Measurements from ENCODE around the gene CCM2. TPM values are rescaled to one million over a fixed set of nuclear protein-coding genes. Genes with fewer than 3 reads are reported as not detected.

CCM2 gene
- total and polyA plus RNA-seq, 2 experiments from 2014 or later: 24.9 to 40.1 TPM

GRCh38 chr7:44955733-44956132, 44.3 kb upstream of the CCM2 start:
- no peak for TF ChIP-seq NANOG (IDR thresholded peaks at IDR 0.05; ENCODE audit: borderline replicate concordance)
- no peak for TF ChIP-seq JUNB (IDR thresholded peaks at IDR 0.05; ENCODE audit: unreplicated experiment)
- no peak for TF ChIP-seq EZH2 (IDR thresholded peaks at IDR 0.05; ENCODE audit: low read depth, unreplicated experiment)
- TF ChIP-seq ZNF462 (CRISPR knock-in tag; IDR thresholded peaks at IDR 0.05): no peak
- TF ChIP-seq ZNF331 (CRISPR knock-in tag; IDR thresholded peaks at IDR 0.05; ENCODE audit: low read depth): no peak
- no peak for TF ChIP-seq CTCF (conservative IDR thresholded peaks at IDR 0.05; ENCODE audit: low read depth in 2 of 2)
- no peak for TF ChIP-seq REST (IDR thresholded peaks at IDR 0.05; ENCODE audit: unreplicated experiment)
- TF ChIP-seq ZNF114 (CRISPR knock-in tag; IDR thresholded peaks at IDR 0.05): no peak
- no peak for TF ChIP-seq ETS1 (IDR thresholded peaks at IDR 0.05)
- no peak for TF ChIP-seq EZH2phosphoT487 (IDR thresholded peaks at IDR 0.05; ENCODE audit: unreplicated experiment)
- TF ChIP-seq POLR2AphosphoS5 (IDR thresholded peaks at IDR 0.05; ENCODE audit: low read depth): no peak
- TF ChIP-seq STAT1 (IDR thresholded peaks at IDR 0.05; ENCODE audit: unreplicated experiment): no peak
- no peak for TF ChIP-seq CREB1 (CRISPR knock-in tag; IDR thresholded peaks at IDR 0.05; ENCODE audit: low read depth)
- Histone ChIP-seq H4K20me1 (replicated peaks; ENCODE audit: insufficient read depth) (no peaks in the 10 kb centered on the region), H3K9me2 (ENCODE audit: insufficient read depth) (no peaks in the 10 kb centered on the region), H3F3A (replicated peaks; ENCODE audit: low read depth) (no peaks in the 10 kb centered on the region), H3K4me2 (no peak overlapping the region), H3K4me1 (ENCODE audit: insufficient read depth) (no peaks in the 10 kb centered on the region), H2AFZ (no peak overlapping the region), H3K36me3 (ENCODE audit: insufficient read depth) (no peaks in the 10 kb centered on the region), H3K4me3 (no peak overlapping the region), H3K27me3 (ENCODE audit: insufficient read depth) (no peaks in the 10 kb centered on the region), H3K79me2 (replicated peaks; ENCODE audit: insufficient read depth) (no peaks in the 10 kb centered on the region), H3K27ac (ENCODE audit: low read depth) (no peak overlapping the region)
- peaks cover 3% of the 10 kb centered on the region; the same call in 2 of the 3 replicates for H3K9me3 Mint-ChIP-seq
- H3K36me3 Mint-ChIP-seq (ENCODE audit: low read depth): no peaks in the 10 kb centered on the region
- H3K27me3 Mint-ChIP-seq (ENCODE audit: insufficient read depth, low read depth, poor library complexity): peaks cover 3% of the 10 kb centered on the region
- H3K27ac Mint-ChIP-seq: no peak overlapping the region
- H3K4me3 Mint-ChIP-seq: no peak overlapping the region
- DNase-seq (ENCODE audit: low spot score) (no peak), ATAC-seq (no peak)
- no peaks in the 10 kb centered on the region for H3K4me1 Mint-ChIP-seq

Data from GM23338 (cell line).